Mucosa of stomach (tissue), 1 donor: ENCODE measurements around the gene IQCE.

Experiments
- H3K27me3 ChIP-seq: one replicate; pipeline ENCODE4 v1.7.0; 2013; ENCODE audit warnings: mild to moderate bottlenecking, low read length; ENCODE audit not compliant: control insufficient read depth, insufficient read depth
- H3K36me3 ChIP-seq: one replicate; pipeline ENCODE4 v1.7.0; 2013; ENCODE audit warnings: low read length; ENCODE audit not compliant: control insufficient read depth, insufficient read depth
- H3K4me1 ChIP-seq: one replicate; pipeline ENCODE4 v1.7.0; 2013; ENCODE audit warnings: mild to moderate bottlenecking, low read length; ENCODE audit not compliant: control insufficient read depth, insufficient read depth
- H3K4me3 ChIP-seq: one replicate; pipeline ENCODE4 v1.7.0; 2013; ENCODE audit warnings: low read length
- H3K9ac ChIP-seq: one replicate; pipeline ENCODE4 v1.7.0; 2013; ENCODE audit warnings: mild to moderate bottlenecking, low read length, moderate library complexity
- H3K9me3 ChIP-seq: one replicate; pipeline ENCODE4 v1.7.0; 2013; ENCODE audit warnings: mild to moderate bottlenecking, low read length, moderate library complexity; ENCODE audit not compliant: control insufficient read depth
- donor health status: Pancreatic carcinoma.

The IQCE gene

DNA sequence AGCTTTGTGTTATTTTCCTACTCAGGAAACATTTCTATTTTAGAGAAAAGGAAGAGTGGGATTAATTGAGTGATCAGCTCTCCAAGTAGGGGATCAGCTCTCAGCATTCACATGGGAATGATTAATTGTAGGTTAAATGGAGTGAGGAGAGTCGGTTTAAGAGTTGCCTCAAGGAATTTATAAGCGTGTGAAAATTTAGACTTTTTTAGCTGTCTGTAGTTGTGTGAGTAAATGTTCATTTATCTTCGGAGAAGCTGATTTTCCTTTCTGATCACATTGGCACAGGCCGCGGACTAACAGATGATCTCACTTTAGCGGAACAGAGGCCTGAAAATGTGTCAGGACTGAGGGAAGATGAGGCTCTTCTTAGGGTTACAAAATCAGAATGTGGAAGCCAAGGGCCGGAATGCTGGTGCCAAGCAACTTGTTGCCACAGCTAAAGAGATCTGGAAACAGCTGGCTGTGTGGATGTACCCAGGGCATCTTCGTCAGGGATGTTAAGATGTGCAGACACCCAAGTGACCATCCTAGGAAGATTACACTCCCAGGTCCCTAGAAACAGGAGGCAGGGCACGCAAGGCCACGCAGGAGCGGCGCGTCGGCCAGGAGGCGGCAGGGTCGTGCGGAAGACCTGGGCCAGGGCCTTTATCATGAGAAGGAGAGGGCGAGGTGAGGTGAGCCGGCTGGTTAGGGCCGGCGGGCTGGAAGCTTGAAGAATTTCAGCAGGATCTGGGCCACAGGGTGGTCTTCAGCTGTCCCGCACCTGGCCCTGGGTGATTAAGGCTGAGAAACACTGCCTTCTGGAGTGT lies 37.9 kb downstream of the IQCE start:
- H3K9ac ChIP-seq: no peak overlapping the region
- H3K4me3 ChIP-seq: no peak overlapping the region
- H3K4me1 ChIP-seq: no peaks in the 10 kb centered on the region
- peaks cover 18% of the 10 kb centered on the region for H3K36me3 ChIP-seq
- no peaks in the 10 kb centered on the region for H3K9me3 ChIP-seq
- no peaks in the 10 kb centered on the region for H3K27me3 ChIP-seq

DNA sequence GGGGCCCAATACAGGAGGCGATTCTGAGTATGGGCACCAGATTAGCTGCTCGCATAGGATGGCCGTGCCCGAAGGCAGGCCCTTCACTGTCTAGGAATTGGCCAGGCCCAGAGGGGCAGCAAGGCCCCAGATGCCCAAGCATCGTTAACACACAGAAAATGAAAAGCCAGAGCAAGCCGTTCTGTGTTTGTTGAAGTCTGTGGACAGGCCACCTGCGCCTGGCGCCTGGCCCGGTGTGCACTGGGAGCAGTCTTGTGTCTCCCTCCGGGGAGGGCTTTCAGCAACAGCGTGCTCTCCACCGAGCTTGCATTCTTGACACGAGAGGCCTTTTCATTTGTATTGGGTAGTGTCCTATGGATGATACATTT lies 38.5 kb downstream of the IQCE start:
- Histone ChIP-seq H3K4me3 (no peak overlapping the region), H3K36me3 (peaks cover 18% of the 10 kb centered on the region), H3K4me1 (no peaks in the 10 kb centered on the region)

DNA sequence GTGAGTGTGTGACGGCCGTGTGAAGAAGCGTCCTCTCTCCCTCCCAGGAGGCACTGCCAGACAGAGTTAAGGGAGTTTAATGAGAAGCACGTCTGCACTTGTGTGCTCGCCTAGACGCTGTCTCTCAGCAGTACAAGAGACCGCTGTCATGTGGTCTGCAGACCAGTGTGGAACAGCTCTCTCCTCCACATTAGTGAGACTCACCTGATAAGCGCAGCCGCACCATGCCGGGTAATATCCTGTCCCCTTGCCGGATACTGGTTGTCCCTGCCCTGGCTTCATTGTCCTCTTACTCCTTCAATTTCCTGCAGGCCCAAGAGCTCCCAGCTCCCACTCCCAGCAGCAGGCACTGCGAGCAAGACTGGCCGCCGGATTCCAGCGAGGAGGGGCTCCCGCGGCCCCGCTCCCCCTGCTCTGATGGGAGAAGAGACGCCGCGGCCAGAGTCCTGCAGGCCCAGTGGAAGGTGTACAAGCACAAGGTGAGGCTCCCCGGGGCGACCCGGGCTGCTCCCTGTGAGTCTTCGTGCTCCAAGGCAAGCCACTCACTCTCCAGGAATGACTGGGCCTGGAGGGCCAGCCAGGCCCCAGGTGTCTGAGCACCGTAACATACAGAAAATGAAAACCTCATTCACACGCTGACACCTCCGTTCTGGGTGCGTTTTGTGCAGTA lies 39.5 kb downstream of the IQCE start:
- H3K36me3 ChIP-seq: peaks cover 18% of the 10 kb centered on the region
- H3K27me3 ChIP-seq: no peaks in the 10 kb centered on the region
- H3K4me3 ChIP-seq: no peak overlapping the region

More for the DNA sequence above, 38.5 kb downstream of the IQCE start:
- Histone ChIP-seq H3K9me3 (no peaks in the 10 kb centered on the region), H3K27me3 (no peaks in the 10 kb centered on the region), H3K9ac (no peak overlapping the region)

DNA sequence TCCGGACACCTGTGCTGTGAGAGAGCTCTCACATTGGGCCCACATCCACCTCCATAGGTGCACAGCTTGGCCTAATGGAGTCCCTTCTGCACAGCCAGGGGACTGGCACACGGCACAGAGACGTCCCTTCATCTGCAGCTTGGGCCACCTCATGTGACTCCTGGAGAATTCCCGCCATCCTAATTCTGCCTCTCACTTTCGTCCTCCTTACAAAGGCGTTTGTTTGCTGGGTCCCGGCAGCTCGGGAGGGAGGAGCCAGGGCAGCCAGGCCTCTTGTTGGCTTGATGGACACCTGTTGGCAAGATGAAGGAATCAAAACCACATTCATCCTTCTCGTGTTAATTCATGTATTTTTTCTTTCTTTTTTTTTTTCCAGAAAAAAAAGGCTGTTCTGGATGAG lies 42.3 kb downstream of the IQCE start:
- no peaks in the 10 kb centered on the region for H3K9me3 ChIP-seq
- H3K36me3 ChIP-seq: peaks cover 9% of the 10 kb centered on the region
- H3K4me3 ChIP-seq: no peak overlapping the region
- no peak overlapping the region for H3K9ac ChIP-seq
- no peaks in the 10 kb centered on the region for H3K27me3 ChIP-seq
- H3K4me1 ChIP-seq: no peaks in the 10 kb centered on the region

More for the DNA sequence above, 39.5 kb downstream of the IQCE start:
- no peak overlapping the region for H3K9ac ChIP-seq
- H3K4me1 ChIP-seq: no peaks in the 10 kb centered on the region
- H3K9me3 ChIP-seq: no peaks in the 10 kb centered on the region

DNA sequence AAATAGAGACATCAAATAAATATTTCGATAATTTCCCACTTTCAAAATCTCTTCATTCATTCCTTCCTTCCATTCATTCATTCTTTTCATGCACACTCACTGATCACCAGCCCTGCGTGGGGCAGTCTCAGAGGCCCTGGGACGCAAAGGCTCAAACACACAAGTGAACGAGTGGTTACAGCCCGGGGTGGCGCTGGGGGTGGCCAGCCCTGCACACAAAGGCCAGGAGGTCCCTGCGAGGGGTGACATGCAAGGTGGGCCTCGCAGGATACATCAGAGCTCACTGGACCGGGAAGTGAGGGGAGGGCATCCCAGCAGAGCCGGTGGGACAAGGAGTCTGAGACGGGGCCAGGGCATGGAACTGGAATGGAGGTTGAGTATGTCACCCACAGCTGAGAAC lies 43.1 kb downstream of the IQCE start:
- H3K4me1 ChIP-seq: no peaks in the 10 kb centered on the region
- H3K36me3 ChIP-seq: peaks cover 9% of the 10 kb centered on the region
- H3K9me3 ChIP-seq: no peaks in the 10 kb centered on the region
- no peaks in the 10 kb centered on the region for H3K27me3 ChIP-seq
- no peak overlapping the region for H3K9ac ChIP-seq
- no peak overlapping the region for H3K4me3 ChIP-seq

DNA sequence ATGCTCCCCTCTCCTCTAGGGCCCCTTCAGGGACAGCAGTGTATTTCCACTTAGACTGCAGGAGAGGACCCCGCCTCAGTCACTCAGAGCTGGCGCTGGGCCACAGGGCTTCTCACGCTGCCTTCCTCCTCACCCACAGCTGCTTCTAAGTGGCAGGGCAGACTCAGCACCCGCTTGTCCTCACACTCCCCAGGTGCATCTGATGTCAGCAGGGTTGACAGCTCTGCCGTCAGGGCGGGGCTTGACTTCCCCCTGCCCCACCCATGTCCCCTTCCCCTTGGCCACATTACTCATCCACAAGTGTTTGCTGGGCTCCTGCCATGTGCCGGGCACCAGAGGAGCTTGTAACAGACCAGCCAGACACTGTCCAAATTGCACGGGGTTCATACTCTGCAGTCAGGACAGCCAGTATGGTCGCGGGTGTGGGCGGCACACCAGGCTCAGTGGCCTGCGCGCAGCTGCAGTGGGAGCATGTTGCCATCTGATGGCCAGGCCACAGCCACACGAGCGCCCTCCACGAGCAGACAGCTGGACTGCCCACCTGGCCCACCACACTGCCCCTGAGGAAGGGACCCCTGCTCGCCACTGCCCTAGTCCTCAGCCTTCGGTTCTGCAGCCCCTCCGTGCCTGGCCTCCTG lies 43.7 kb downstream of the IQCE start:
- Histone ChIP-seq H3K27me3 (no peaks in the 10 kb centered on the region), H3K9me3 (no peaks in the 10 kb centered on the region), H3K4me1 (no peaks in the 10 kb centered on the region), H3K36me3 (peaks cover 9% of the 10 kb centered on the region), H3K4me3 (no peak overlapping the region), H3K9ac (no peak overlapping the region)

DNA sequence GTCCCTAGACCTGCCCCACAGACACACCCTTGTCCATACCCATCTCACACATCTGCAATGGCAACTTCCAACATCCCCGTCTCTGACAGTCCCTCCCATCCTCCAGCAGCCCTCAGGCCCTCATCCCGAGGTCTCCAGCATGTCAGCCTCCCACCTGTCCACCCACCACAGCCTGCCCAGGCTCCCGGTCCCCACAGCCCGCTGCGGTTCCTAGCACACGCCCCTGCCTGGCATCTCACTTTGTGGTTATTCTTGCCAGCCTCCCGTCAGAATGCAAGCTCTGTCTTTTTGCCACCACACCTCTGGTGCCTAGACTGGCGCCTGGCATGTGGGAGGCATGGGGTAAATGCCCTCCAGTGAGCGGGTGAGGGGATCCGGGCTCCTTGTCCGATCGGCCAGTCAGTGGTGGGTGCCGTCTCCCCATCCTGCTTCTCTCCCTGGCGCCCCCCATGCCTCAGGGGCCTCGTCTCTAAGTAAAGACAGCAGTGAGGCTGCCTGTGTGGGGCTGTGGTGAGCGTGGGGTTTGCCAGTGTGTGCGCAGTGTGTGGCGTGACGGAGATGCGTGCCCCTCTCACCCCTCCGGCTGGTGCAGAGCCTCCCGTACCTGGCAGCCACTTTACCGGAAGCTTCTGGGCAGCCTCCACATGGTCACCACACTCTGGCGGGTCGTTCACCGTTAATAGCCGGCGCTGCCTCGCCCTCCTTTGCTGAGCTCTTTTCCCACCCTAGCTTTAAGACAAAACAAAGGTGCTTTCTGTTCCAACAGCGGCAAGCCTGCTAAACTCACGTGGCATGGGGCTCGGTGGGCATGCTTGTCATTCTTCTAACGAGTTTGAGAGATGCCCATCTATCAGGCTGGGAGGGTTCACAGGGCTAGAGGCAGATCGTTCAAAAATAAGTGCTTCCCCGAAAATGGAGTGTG lies 44.5 kb downstream of the IQCE start:
- Histone ChIP-seq H3K9me3 (no peaks in the 10 kb centered on the region), H3K36me3 (peaks cover 8% of the 10 kb centered on the region)

DNA sequence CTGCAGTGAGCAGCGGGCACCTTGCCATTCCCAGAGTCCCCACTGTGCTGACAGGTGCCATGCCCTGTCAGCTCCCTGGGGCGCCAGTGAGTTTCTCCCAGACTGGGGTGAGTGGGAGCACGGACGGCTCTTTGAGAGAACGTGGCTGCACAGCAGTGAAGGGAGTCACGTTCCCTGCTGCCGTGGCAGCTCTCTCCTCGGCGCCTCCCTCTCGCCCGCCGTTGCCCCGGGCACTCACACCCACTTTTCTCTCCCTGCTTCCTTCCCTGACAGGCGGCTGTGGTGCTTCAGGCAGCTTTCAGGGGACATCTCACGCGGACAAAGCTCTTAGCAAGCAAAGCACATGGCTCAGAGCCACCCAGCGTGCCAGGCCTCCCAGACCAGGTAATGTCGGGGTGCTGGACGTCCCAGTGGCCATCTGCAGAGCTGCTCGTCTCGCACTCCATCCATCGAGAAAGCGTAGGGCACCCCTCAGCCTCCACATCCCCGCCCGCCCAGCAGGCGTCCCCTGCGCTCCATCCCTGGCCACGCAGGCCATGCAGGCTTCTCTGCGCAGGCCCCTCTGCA lies 45.9 kb downstream of the IQCE start:
- Histone ChIP-seq H3K9me3 (no peaks in the 10 kb centered on the region), H3K4me3 (no peak overlapping the region), H3K27me3 (no peaks in the 10 kb centered on the region), H3K36me3 (peaks cover 5% of the 10 kb centered on the region), H3K9ac (no peak overlapping the region), H3K4me1 (no peaks in the 10 kb centered on the region)

More for the DNA sequence above, 44.5 kb downstream of the IQCE start:
- no peaks in the 10 kb centered on the region for H3K27me3 ChIP-seq
- H3K4me1 ChIP-seq: no peaks in the 10 kb centered on the region
- no peak overlapping the region for H3K4me3 ChIP-seq
- H3K9ac ChIP-seq: no peak overlapping the region

DNA sequence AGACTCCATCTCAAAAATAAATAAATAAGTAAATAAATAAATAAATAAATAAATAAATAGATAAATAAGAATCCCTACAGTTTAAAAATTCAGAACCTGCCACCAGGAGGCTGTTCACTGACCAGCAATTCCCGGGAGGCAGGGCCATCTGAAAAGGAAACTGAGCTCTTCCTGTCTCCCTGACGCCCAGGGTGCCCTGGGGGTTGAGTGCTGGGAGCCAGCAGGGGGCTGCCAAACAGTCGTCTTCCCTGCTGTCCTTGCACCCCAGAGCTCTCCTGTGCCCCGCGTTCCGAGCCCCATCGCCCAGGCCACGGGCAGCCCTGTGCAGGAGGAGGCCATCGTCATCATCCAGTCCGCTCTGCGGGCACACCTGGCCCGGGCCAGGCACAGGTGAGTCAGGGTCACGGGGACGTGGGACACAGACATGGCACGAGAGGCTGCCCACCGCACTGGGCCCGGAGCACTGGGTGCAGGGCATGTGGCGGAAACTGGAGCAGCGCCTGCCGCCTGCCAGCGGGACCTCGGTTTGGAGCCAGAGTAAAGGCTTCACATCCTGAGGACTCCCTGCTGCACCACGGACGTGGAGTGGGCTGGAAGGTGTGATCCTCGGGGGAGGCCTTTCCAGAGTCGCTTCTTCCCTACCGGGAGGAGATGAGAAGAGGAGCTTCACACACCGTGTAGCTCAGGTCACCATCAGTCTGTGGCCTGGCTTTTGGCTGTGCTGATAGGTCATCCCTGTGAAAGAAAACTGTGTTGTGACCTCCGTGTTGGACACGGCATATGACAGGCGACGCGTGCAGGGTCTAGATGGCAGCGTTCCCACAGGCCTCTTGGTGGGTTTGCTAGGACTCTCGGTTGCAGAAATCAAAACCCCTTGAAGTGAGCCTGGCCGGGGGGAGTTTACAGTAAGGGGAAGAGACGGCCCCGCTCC lies 47.1 kb downstream of the IQCE start:
- no peaks in the 10 kb centered on the region for H3K9me3 ChIP-seq

DNA sequence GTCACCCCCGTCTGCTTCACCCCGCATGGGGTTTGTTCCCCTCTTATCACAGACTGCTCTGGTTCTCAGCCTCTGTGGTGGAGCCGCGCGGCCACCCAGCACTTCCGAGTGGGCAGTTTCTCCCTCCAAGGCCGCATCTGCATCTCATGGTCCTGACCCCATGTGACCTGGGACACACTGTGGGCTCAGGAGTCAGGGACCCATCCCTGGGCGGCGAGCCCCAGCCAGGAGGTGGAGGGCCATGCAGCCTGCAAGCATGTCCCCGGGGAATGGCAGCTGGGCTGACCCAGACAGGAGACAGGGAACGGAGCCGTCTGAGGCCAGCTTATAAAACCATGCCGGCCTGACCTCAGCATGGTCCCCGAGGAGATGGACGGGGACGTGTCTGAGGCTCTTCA lies 47.8 kb downstream of the IQCE start:
- Histone ChIP-seq H3K9me3 (no peaks in the 10 kb centered on the region), H3K4me1 (no peaks in the 10 kb centered on the region), H3K9ac (no peak overlapping the region), H3K27me3 (no peaks in the 10 kb centered on the region), H3K36me3 (no peaks in the 10 kb centered on the region), H3K4me3 (no peak overlapping the region)

More for the DNA sequence above, 47.1 kb downstream of the IQCE start:
- Histone ChIP-seq H3K4me3 (no peak overlapping the region), H3K4me1 (no peaks in the 10 kb centered on the region), H3K9ac (no peak overlapping the region), H3K36me3 (peaks cover under 1% of the 10 kb centered on the region), H3K27me3 (no peaks in the 10 kb centered on the region)
